HepG2 (cell line): ENCODE results near the gene MTRR. TPM values are rescaled to one million over a fixed set of nuclear protein-coding genes. Genes with fewer than 3 reads are reported as not detected.

Experiments used
- ATAC-seq: fragments of 200-7000 bp; cut with Tn5 transposase; 3 replicates; pipeline ENCODE4 v1.9.1; 2020; ENCODE audit warnings: mild to moderate bottlenecking, moderate library complexity
- BruUV-seq: library from RNA; stranded (reverse); fragments of 400-500 nt; replicated peaks from 2 replicates; lab custom pipeline; 2021; lab: Mats Ljungman, UMichigan
- CTCF ChIA-PET: fragments of 300-600 bp; formaldehyde crosslinking; extraction: SDS; loops from one replicate; lab custom pipeline; 2021; ENCODE audit warnings: low total read pairs, inconsistent platforms, low intra/inter-chr PET ratio; lab: Yijun Ruan, JAX
- POLR2A ChIA-PET: fragments of 350-600 bp; sonication (Branson Sonifier 250); formaldehyde crosslinking; loops from one replicate; lab custom pipeline; 2020; ENCODE audit warnings: antibody characterized with exemption, inconsistent platforms; lab: Yijun Ruan, JAX
- DNase-seq: peaks from one replicate; pipeline ENCODE4 v3.0.0-alpha.2; 2015; ENCODE audit warnings: low spot score
- FAIRE-seq: peaks from 3 replicates; lab custom pipeline; 2011; peaks lifted over from hg19 to GRCh38; lab: Jason Lieb, UNC
- H2AFZ ChIP-seq: one replicate; pipeline ENCODE4 v1.6.1; 2011; ENCODE audit warnings: low read length, inconsistent platforms
- H3K27ac ChIP-seq: fragments of 300-600 bp; 3 replicates; pipeline ENCODE4 v1.8.0; 2011; ENCODE audit warnings: mixed run types, mild to moderate bottlenecking, mixed read lengths, low read length, inconsistent platforms; ENCODE audit not compliant: insufficient read depth; ENCODE audit errors: extremely low read length
- H3K27me3 ChIP-seq, 2 experiments: fragments of 200-600 bp in 1 of 2; 2 replicates in 1 of 2; 3 replicates in 1 of 2; pipeline versions ENCODE4 v1.6.0 to v1.8.0; 2011; ENCODE audit warnings: low read length in 2 of 2, mild to moderate bottlenecking in 2 of 2, moderate library complexity in 2 of 2, inconsistent platforms in 1 of 2; ENCODE audit not compliant: insufficient read depth in 2 of 2, control insufficient read depth in 1 of 2
- H3K36me3 ChIP-seq, 2 experiments: fragments of 200-600 bp in 1 of 2; replicated peaks in 1 of 2; 2 replicates in 1 of 2; 3 replicates in 1 of 2; pipeline versions ENCODE4 v1.5.1 to v1.8.0; 2011; ENCODE audit warnings: low read length in 2 of 2, inconsistent platforms in 1 of 2; ENCODE audit not compliant: insufficient read depth in 2 of 2, control insufficient read depth in 1 of 2
- H3K4me1 ChIP-seq: 2 replicates; pipeline ENCODE4 v1.5.1; 2012; ENCODE audit warnings: low read length, inconsistent platforms; ENCODE audit not compliant: insufficient read depth
- H3K4me2 ChIP-seq: 2 replicates; pipeline ENCODE4 v1.6.0; 2011; ENCODE audit warnings: low read depth, low read length, inconsistent platforms
- H3K4me3 ChIP-seq, 3 experiments: fragments of 200-600 bp in 1 of 3; sonication (generic), shearing (Covaris generic) in 1 of 3; replicated peaks in 1 of 3; 2 replicates each; pipeline ENCODE4 v1.5.1; 2011 to 2016; ENCODE audit warnings: low read length in 3 of 3, inconsistent platforms in 2 of 3, low read depth in 2 of 3, mild to moderate bottlenecking in 2 of 3, control low read depth in 1 of 3, mixed read lengths in 1 of 3; ENCODE audit not compliant: insufficient read depth in 1 of 3
- H3K79me2 ChIP-seq: one replicate; pipeline ENCODE4 v1.6.1; 2011; ENCODE audit warnings: low read length, inconsistent platforms; ENCODE audit not compliant: insufficient read depth
- H3K9ac ChIP-seq: 2 replicates; pipeline ENCODE4 v1.6.0; 2011; ENCODE audit warnings: mild to moderate bottlenecking, low read depth, low read length, inconsistent platforms; ENCODE audit not compliant: insufficient read depth
- H3K9me3 ChIP-seq: 2 replicates; pipeline ENCODE4 v1.5.1; 2012; ENCODE audit warnings: mild to moderate bottlenecking, low read length
- H4K20me1 ChIP-seq: 2 replicates; pipeline ENCODE4 v1.6.0; 2011; ENCODE audit warnings: inconsistent platforms, mild to moderate bottlenecking, low read length, moderate library complexity; ENCODE audit not compliant: insufficient read depth
- HOXA7 ChIP-seq: sonication (generic); formaldehyde crosslinking; IDR thresholded peaks from 2 replicates; pipeline ENCODE4 v1.8.1; 2022; ENCODE audit warnings: mild to moderate bottlenecking, missing genetic modification reagents, moderate library complexity
- MAFF ChIP-seq: IDR thresholded peaks from 2 replicates; pipeline ENCODE4 v1.6.1; 2011; ENCODE audit warnings: low read depth, low read length, improper control_type of control experiment
- MAFK ChIP-seq, 2 experiments: IDR thresholded peaks in 1 of 2; conservative IDR thresholded peaks in 1 of 2; 2 replicates each; pipeline ENCODE4 v1.6.1; 2011; ENCODE audit warnings: improper control_type of control experiment in 2 of 2, low read length in 2 of 2
- SMYD3 ChIP-seq: sonication (generic); formaldehyde crosslinking; IDR thresholded peaks from 2 replicates; pipeline ENCODE4 v1.8.1; 2023; ENCODE audit warnings: mild to moderate bottlenecking, missing genetic modification reagents
- U2AF1 ChIP-seq: fragments of 200-400 bp; formaldehyde crosslinking; optimal IDR thresholded peaks from 2 replicates; pipeline ENCODE3; 2017; ENCODE audit warnings: mild to moderate bottlenecking, low read depth, low read length
- ZNF160 ChIP-seq: sonication (generic); formaldehyde crosslinking; IDR thresholded peaks from 2 replicates; pipeline ENCODE4 v1.8.0; 2022; ENCODE audit warnings: mild to moderate bottlenecking, inconsistent platforms, missing genetic modification reagents
- WGBS: methylation state at CpG from one replicate; pipeline ENCODE4 v1.1.6; 2017; ENCODE audit warnings: low lambda C conversion rate; 5-methylcytosine and 5-hydroxymethylcytosine counted together
- in situ Hi-C: cut with HindIII; loops from 2 replicates; pipeline ENCODE4 v1.10.0; 2017; ENCODE audit warnings: low pct_unique_long_range_greater_than_20kb; ENCODE audit not compliant: extremely low pct_ligation_motif_present
- intact Hi-C: fragments of 100-400 bp; cut with micrococcal nuclease; formaldehyde crosslinking; loops from one replicate; pipeline ENCODE4 v1.10.0; 2022; ENCODE audit not compliant: unreplicated experiment
- polyA plus RNA-seq, 8 experiments: library from polyadenylated mRNA; depleted of rRNA in 3 of 8; stranded (reverse) in 7 of 8; unstranded in 1 of 8; fragments of >200 nt; fragmentation: Illumina TruSeq in 4 of 8; extraction: Trizol in 4 of 8; gene quantifications; 2 replicates each; pipeline versions ENCODE4 v1.2.1 to v1.2.3, GENCODE V29; 2011 to 2016; ENCODE audit warnings: low read depth in 4 of 8, missing spikeins in 1 of 8, mixed read lengths in 1 of 8; ENCODE audit not compliant: insufficient read depth in 1 of 8
- total RNA-seq, 5 experiments: library from RNA; depleted of rRNA; stranded (reverse); fragments of >200 nt; fragmentation: Illumina TruSeq; extraction: Trizol; gene quantifications; 2 replicates each; pipeline ENCODE4 v1.2.3, GENCODE V29; 2016; ENCODE audit warnings: low read depth in 1 of 5

The MTRR gene
- total and polyA plus RNA-seq, 2 of the 13 experiments (the other 11 are each of a cell fraction or from before 2014, with no cell fraction given) = 39.2 to 59.2 TPM

- no peak overlapping the region for H3K4me2 ChIP-seq
- no peak overlapping the region for H3K4me3 ChIP-seq
- TF ChIP-seq SMYD3 (CRISPR knock-in tag) (no peak), MAFK (conservative IDR thresholded peaks at IDR 0.05 in 1 of 2, IDR thresholded peaks at IDR 0.05 in 1 of 2; ENCODE audit: low read length in 2 of 2) (peak; percentile 46 to 78; a peak in 3 of 4 replicates), MAFF (peak; percentile 56; the same call in 1 of the 2 replicates)
- TF ChIP-seq, all 625 proteins: peak for 2
- Histone ChIP-seq H3K27ac (no peak overlapping the region), H4K20me1 (no peaks in the 10 kb centered on the region), H3K36me3 (0 out of 5 replicates have a peak, but pooled peaks cover 0 to 1% of the 10 kb centered on the region in 2 experiments), H3K4me1 (no peaks in the 10 kb centered on the region), H3K9ac (no peak overlapping the region), H2AFZ (no peak overlapping the region), H3K9me3 (peaks cover 15% of the 10 kb centered on the region), H3K27me3 (no peaks in the 10 kb centered on the region), H3K79me2 (no peaks in the 10 kb centered on the region)
- 100% methylated on average over 1 of the region's 1 CpG for WGBS
- no TSS peak for BruUV-seq
- intact Hi-C loops = no loop called here
- no peak for ATAC-seq
- no peak for FAIRE-seq
- POLR2A ChIA-PET = no interaction called here
- CTCF ChIA-PET = no interaction called here
- no peak for DNase-seq
- in situ Hi-C loops = no loop called here
Observed at GRCh38 chr5:7907612-7908011, 38.7 kb downstream of the MTRR start.

DNA sequence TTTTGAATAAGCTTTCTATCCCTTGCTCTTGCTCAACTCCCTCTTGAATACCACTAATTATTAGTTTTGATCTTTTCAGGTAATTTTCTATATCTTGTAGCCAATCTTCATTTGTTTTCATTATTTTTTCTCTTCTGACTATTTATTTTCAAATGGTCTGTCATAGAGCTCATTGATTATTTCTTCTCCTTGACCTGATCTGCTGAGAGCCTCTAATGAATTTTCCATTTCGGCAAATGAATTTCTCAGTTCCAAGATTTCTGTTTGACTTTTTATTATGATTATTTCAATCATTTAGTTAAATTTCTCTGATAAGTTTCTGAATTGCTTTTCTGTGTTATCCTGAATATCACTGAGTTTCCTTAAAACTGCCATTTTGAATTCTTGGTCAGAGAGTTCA lies 39.4 kb downstream of the MTRR start:
- Histone ChIP-seq H2AFZ (no peak overlapping the region), H3K4me1 (no peaks in the 10 kb centered on the region), H3K4me3 (no peak overlapping the region), H3K27ac (no peak overlapping the region), H3K36me3 (0 out of 5 replicates have a peak, but pooled peaks cover 0 to 1% of the 10 kb centered on the region in 2 experiments), H3K79me2 (no peaks in the 10 kb centered on the region), H4K20me1 (no peaks in the 10 kb centered on the region), H3K27me3 (no peaks in the 10 kb centered on the region), H3K4me2 (no peak overlapping the region), H3K9me3 (peaks cover 15% of the 10 kb centered on the region), H3K9ac (no peak overlapping the region)
- ChIA-PET POLR2A (no interaction called here), CTCF (no interaction called here)
- peak; percentile 93; the same call in 1 of the 2 replicates for TF ChIP-seq ZNF160 (CRISPR knock-in tag)
- no peak for TF ChIP-seq HOXA7 (CRISPR knock-in tag)
- TF ChIP-seq U2AF1 = no peak
- intact Hi-C loops = no loop called here
- DNase-seq (no peak), ATAC-seq (no peak), FAIRE-seq (no peak)
- BruUV-seq = no TSS peak
- 95% methylated on average over 1 of the region's 1 CpG for WGBS
- in situ Hi-C loops = no loop called here
